Keratinocyte (primary cell): ENCODE results near the gene IRX2.

Experiments used
- CTCF ChIP-seq, 3 experiments: IDR thresholded peaks in 1 of 3; conservative IDR thresholded peaks in 1 of 3; optimal IDR thresholded peaks in 1 of 3; 2 replicates in 2 of 3; 3 replicates in 1 of 3; pipeline versions ENCODE3 to v1.5.1; 2011; ENCODE audit warnings: low read length in 3 of 3, mild to moderate bottlenecking in 3 of 3, moderate library complexity in 2 of 3, control low read depth in 1 of 3, inconsistent platforms in 1 of 3; ENCODE audit not compliant: insufficient read depth in 2 of 3; ENCODE audit errors: extremely low read depth in 1 of 3
- EZH2 ChIP-seq: IDR thresholded peaks from one replicate; pipeline ENCODE4 v1.6.1; 2012; ENCODE audit warnings: inconsistent platforms, mild to moderate bottlenecking, low read length, moderate library complexity

- no peak for TF ChIP-seq EZH2
- no peak for TF ChIP-seq CTCF (optimal IDR thresholded peaks at IDR 0.05 in 1 of 3, IDR thresholded peaks at IDR 0.05 in 1 of 3, conservative IDR thresholded peaks at IDR 0.05 in 1 of 3; ENCODE audit: extremely low read depth in 1 of 3, insufficient read depth in 2 of 3, low read length in 3 of 3)
These were observed 15.6 kb upstream of the IRX2 start for GRCh38 chr5:2767089-2767488.
